HEK293 (cell line): ENCODE data around the gene BST1.
A peak's percentile ranks its signal among the peaks of the same experiment; 100 is the strongest.

Source experiments
- FEZF1 ChIP-seq: fragments of 450-650 bp; formaldehyde crosslinking; IDR thresholded peaks from 2 replicates; pipeline ENCODE4 v1.5.1; 2016; ENCODE audit warnings: missing biosample characterization, missing genetic modification characterization
- KLF8 ChIP-seq: fragments of 450-650 bp; formaldehyde crosslinking; IDR thresholded peaks from 2 replicates; pipeline ENCODE4 v1.5.1; 2016; ENCODE audit warnings: missing biosample characterization, missing genetic modification characterization
- SP7 ChIP-seq: fragments of 450-650 bp; formaldehyde crosslinking; IDR thresholded peaks from 2 replicates; pipeline ENCODE4 v1.5.1; 2016; ENCODE audit warnings: missing biosample characterization, missing genetic modification characterization
- YY2 ChIP-seq: fragments of 450-650 bp; formaldehyde crosslinking; IDR thresholded peaks from 2 replicates; pipeline ENCODE4 v1.5.1; 2016; ENCODE audit warnings: missing biosample characterization, missing genetic modification characterization
- ZBTB20 ChIP-seq: fragments of 450-650 bp; formaldehyde crosslinking; IDR thresholded peaks from 2 replicates; pipeline ENCODE4 v1.5.1; 2016; ENCODE audit warnings: missing biosample characterization, missing genetic modification characterization
- ZBTB48 ChIP-seq: fragments of 450-650 bp; formaldehyde crosslinking; IDR thresholded peaks from 2 replicates; pipeline ENCODE4 v1.5.1; 2016; ENCODE audit warnings: missing biosample characterization, missing genetic modification characterization
- ZEB2 ChIP-seq: fragments of 450-650 bp; formaldehyde crosslinking; IDR thresholded peaks from 2 replicates; pipeline ENCODE4 v1.5.1; 2016; ENCODE audit warnings: missing biosample characterization, missing genetic modification characterization
- ZNF121 ChIP-seq: fragments of 450-650 bp; formaldehyde crosslinking; IDR thresholded peaks from 2 replicates; pipeline ENCODE4 v1.5.1; 2016; ENCODE audit warnings: missing biosample characterization, missing genetic modification characterization
- ZNF221 ChIP-seq: fragments of 450-650 bp; formaldehyde crosslinking; IDR thresholded peaks from 2 replicates; pipeline ENCODE4 v1.5.1; 2017; ENCODE audit warnings: missing biosample characterization, missing genetic modification characterization, borderline replicate concordance
- ZNF335 ChIP-seq: fragments of 450-650 bp; formaldehyde crosslinking; conservative IDR thresholded peaks from 2 replicates; pipeline ENCODE4 v1.5.1; 2016; ENCODE audit warnings: missing biosample characterization, missing genetic modification characterization
- ZNF341 ChIP-seq: fragments of 450-650 bp; formaldehyde crosslinking; IDR thresholded peaks from 2 replicates; pipeline ENCODE4; 2016; ENCODE audit warnings: low read depth, missing biosample characterization, missing genetic modification characterization
- ZNF354C ChIP-seq: fragments of 450-650 bp; formaldehyde crosslinking; IDR thresholded peaks from 2 replicates; pipeline ENCODE4 v1.5.1; 2016; ENCODE audit warnings: missing biosample characterization, missing genetic modification characterization, low read depth, borderline replicate concordance
- ZNF37A ChIP-seq: fragments of 450-650 bp; IDR thresholded peaks from 2 replicates; pipeline ENCODE4 v1.5.1; 2018; ENCODE audit warnings: missing biosample characterization, missing genetic modification characterization
- ZNF391 ChIP-seq: fragments of 450-650 bp; formaldehyde crosslinking; IDR thresholded peaks from 2 replicates; pipeline ENCODE4 v1.5.1; 2016; ENCODE audit warnings: low read depth, missing biosample characterization, missing genetic modification characterization, borderline replicate concordance
- ZNF423 ChIP-seq: fragments of 450-650 bp; formaldehyde crosslinking; IDR thresholded peaks from 2 replicates; pipeline ENCODE4 v1.5.1; 2016; ENCODE audit warnings: missing biosample characterization, missing genetic modification characterization
- ZNF426 ChIP-seq: fragments of 450-650 bp; formaldehyde crosslinking; IDR thresholded peaks from 2 replicates; pipeline ENCODE4 v1.5.1; 2017; ENCODE audit warnings: missing biosample characterization, missing genetic modification characterization, mild to moderate bottlenecking, inconsistent platforms, moderate library complexity
- ZNF501 ChIP-seq: fragments of 450-650 bp; formaldehyde crosslinking; IDR thresholded peaks from 2 replicates; pipeline ENCODE4 v1.5.1; 2016; ENCODE audit warnings: missing biosample characterization, missing genetic modification characterization
- ZNF530 ChIP-seq: fragments of 450-650 bp; formaldehyde crosslinking; IDR thresholded peaks from 2 replicates; pipeline ENCODE4 v1.5.1; 2016; ENCODE audit warnings: low read depth, missing biosample characterization, missing genetic modification characterization
- ZNF555 ChIP-seq: fragments of 450-650 bp; formaldehyde crosslinking; conservative IDR thresholded peaks from 2 replicates; pipeline ENCODE4 v1.5.1; 2017; ENCODE audit warnings: missing biosample characterization, mild to moderate bottlenecking, missing genetic modification characterization, inconsistent platforms
- ZNF560 ChIP-seq: fragments of 450-650 bp; formaldehyde crosslinking; IDR thresholded peaks from 2 replicates; pipeline ENCODE4 v1.5.1; 2017; ENCODE audit warnings: missing biosample characterization, missing genetic modification characterization, borderline replicate concordance
- ZNF571 ChIP-seq: fragments of 450-650 bp; formaldehyde crosslinking; IDR thresholded peaks from 2 replicates; pipeline ENCODE4 v1.5.0; 2017; ENCODE audit warnings: missing biosample characterization, missing genetic modification characterization
- ZNF596 ChIP-seq: fragments of 450-650 bp; IDR thresholded peaks from 2 replicates; pipeline ENCODE4 v1.5.0; 2018; ENCODE audit warnings: missing biosample characterization, mild to moderate bottlenecking, missing genetic modification characterization, moderate library complexity
- ZNF670 ChIP-seq: fragments of 450-650 bp; formaldehyde crosslinking; IDR thresholded peaks from 2 replicates; pipeline ENCODE4 v1.5.1; 2016; ENCODE audit warnings: missing biosample characterization, missing genetic modification characterization, low read depth
- ZNF701 ChIP-seq: fragments of 450-650 bp; formaldehyde crosslinking; IDR thresholded peaks from 2 replicates; pipeline ENCODE4 v1.5.1; 2016; ENCODE audit warnings: missing biosample characterization, missing genetic modification characterization
- ZNF830 ChIP-seq: fragments of 450-650 bp; IDR thresholded peaks from 2 replicates; pipeline ENCODE4 v1.5.0; 2018; ENCODE audit warnings: missing biosample characterization, missing genetic modification characterization, low read depth, mild to moderate bottlenecking, moderate library complexity
- ZNF837 ChIP-seq: fragments of 450-650 bp; formaldehyde crosslinking; IDR thresholded peaks from 2 replicates; pipeline ENCODE4 v1.5.1; 2016; ENCODE audit warnings: missing biosample characterization, missing genetic modification characterization
- TF ChIP-seq, protein P1 (sequence below): fragments of 450-650 bp; formaldehyde crosslinking; IDR thresholded peaks from 2 replicates; pipeline ENCODE4 v1.5.1; 2017; ENCODE audit warnings: missing biosample characterization, mild to moderate bottlenecking, missing genetic modification characterization, moderate library complexity
- TF ChIP-seq, protein P2 (sequence below): fragments of 450-650 bp; formaldehyde crosslinking; IDR thresholded peaks from 2 replicates; pipeline ENCODE4 v1.5.1; 2016; ENCODE audit warnings: missing biosample characterization, missing genetic modification characterization
- TF ChIP-seq, protein P3 (sequence below): fragments of 450-650 bp; formaldehyde crosslinking; IDR thresholded peaks from 2 replicates; pipeline ENCODE4 v1.5.1; 2016; ENCODE audit warnings: missing biosample characterization, missing genetic modification characterization
- TF ChIP-seq, protein P4 (sequence below): fragments of 450-650 bp; formaldehyde crosslinking; IDR thresholded peaks from 2 replicates; pipeline ENCODE4 v1.5.1; 2016; ENCODE audit warnings: missing biosample characterization, missing genetic modification characterization
- TF ChIP-seq, protein P5 (sequence below): fragments of 450-650 bp; formaldehyde crosslinking; IDR thresholded peaks from 2 replicates; pipeline ENCODE4 v1.5.1; 2016; ENCODE audit warnings: missing biosample characterization, missing genetic modification characterization

The BST1 gene

DNA sequence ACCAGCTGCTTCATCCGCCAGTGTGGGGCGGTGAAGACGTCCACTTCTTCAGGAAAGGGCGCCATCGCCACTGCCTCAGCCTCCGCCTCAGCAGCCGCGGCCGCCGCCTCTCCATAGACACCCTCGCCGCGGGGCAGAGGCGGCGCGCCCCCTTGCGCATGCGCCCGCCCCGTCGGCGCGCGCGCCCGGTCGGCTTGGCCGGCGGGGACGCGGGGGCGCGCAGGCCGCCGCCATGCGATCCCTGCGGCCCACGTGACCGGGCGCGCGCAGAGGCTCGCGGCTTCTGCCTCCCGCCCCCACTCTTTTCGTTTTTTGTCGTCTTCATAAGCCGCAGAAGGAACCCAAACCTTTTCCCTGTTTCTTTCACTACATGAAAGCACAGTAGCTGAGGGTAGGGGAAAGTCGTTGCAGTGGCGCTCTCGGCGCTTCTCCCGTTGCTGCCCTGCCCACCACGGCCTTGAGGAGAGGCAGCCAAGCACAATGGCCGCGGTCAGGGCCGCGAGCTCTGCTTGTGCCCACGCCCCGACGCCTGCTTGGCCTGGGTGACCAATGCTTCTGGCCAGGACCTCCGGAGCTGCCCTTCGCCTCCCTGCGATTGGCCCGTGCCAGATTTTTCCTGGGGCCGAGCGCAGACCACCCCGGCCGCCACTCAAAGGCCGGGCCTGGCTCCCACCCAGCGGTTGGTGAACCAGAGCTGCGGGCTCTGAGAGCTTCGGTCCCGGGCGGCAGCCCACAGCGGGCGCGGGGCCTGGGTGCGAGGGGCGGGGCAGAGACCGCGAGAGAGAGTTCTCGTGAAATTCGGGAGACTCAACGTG, 47.4 kb upstream of the BST1 start, which contains the start of gene FBXL5 (continued):
- TF ChIP-seq, protein P1, sequence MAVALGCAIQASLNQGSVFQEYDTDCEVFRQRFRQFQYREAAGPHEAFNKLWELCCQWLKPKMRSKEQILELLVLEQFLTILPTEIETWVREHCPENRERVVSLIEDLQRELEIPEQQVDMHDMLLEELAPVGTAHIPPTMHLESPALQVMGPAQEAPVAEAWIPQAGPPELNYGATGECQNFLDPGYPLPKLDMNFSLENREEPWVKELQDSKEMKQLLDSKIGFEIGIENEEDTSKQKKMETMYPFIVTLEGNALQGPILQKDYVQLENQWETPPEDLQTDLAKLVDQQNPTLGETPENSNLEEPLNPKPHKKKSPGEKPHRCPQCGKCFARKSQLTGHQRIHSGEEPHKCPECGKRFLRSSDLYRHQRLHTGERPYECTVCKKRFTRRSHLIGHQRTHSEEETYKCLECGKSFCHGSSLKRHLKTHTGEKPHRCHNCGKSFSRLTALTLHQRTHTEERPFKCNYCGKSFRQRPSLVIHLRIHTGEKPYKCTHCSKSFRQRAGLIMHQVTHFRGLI (tag by site-specific recombination): peak; percentile 52; the same call in 1 of the 2 replicates
- TF ChIP-seq ZNF121: no peak
- no peak for TF ChIP-seq ZNF837 (tag by site-specific recombination)
- no peak for TF ChIP-seq ZBTB20 (tag by site-specific recombination)
- TF ChIP-seq ZNF335: peak; percentile 49
- TF ChIP-seq, protein P2, sequence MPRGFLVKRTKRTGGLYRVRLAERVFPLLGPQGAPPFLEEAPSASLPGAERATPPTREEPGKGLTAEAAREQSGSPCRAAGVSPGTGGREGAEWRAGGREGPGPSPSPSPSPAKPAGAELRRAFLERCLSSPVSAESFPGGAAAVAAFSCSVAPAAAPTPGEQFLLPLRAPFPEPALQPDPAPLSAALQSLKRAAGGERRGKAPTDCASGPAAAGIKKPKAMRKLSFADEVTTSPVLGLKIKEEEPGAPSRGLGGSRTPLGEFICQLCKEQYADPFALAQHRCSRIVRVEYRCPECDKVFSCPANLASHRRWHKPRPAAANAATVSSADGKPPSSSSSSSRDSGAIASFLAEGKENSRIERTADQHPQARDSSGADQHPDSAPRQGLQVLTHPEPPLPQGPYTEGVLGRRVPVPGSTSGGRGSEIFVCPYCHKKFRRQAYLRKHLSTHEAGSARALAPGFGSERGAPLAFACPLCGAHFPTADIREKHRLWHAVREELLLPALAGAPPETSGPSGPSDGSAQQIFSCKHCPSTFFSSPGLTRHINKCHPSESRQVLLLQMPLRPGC (tag by site-specific recombination): no peak
- TF ChIP-seq ZNF571 (tag by site-specific recombination): no peak
- no peak for TF ChIP-seq ZNF221 (tag by site-specific recombination)
- TF ChIP-seq SP7: peak; percentile 45; the same call in 1 of the 2 replicates
- peak; percentile 65; the same call in 1 of the 2 replicates for TF ChIP-seq KLF8 (tag by site-specific recombination)
- no peak for TF ChIP-seq ZNF701
- no peak for TF ChIP-seq ZNF426 (tag by site-specific recombination)
- TF ChIP-seq, protein P3, sequence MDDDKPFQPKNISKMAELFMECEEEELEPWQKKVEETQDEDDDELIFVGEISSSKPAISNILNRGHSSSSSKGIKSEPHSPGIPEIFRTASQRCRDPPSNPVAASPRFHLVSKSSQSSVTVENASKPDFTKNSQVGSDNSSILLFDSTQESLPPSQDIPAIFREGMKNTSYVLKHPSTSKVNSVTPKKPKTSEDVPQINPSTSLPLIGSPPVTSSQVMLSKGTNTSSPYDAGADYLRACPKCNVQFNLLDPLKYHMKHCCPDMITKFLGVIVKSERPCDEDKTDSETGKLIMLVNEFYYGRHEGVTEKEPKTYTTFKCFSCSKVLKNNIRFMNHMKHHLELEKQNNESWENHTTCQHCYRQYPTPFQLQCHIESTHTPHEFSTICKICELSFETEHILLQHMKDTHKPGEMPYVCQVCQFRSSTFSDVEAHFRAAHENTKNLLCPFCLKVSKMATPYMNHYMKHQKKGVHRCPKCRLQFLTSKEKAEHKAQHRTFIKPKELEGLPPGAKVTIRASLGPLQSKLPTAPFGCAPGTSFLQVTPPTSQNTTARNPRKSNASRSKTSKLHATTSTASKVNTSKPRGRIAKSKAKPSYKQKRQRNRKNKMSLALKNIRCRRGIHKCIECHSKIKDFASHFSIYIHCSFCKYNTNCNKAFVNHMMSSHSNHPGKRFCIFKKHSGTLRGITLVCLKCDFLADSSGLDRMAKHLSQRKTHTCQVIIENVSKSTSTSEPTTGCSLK (tag by site-specific recombination): no peak
- TF ChIP-seq ZNF391 (tag by site-specific recombination): no peak
- no peak for TF ChIP-seq FEZF1 (tag by site-specific recombination)
- TF ChIP-seq ZNF341: no peak
- no peak for TF ChIP-seq ZNF555 (tag by site-specific recombination)
- no peak for TF ChIP-seq ZNF670 (tag by site-specific recombination)
- no peak for TF ChIP-seq ZEB2
- no peak for TF ChIP-seq ZNF501 (tag by site-specific recombination)
- no peak for TF ChIP-seq ZBTB48 (tag by site-specific recombination)
- no peak for TF ChIP-seq ZNF423 (tag by site-specific recombination)
- TF ChIP-seq YY2 (tag by site-specific recombination): no peak
- TF ChIP-seq, protein P4, sequence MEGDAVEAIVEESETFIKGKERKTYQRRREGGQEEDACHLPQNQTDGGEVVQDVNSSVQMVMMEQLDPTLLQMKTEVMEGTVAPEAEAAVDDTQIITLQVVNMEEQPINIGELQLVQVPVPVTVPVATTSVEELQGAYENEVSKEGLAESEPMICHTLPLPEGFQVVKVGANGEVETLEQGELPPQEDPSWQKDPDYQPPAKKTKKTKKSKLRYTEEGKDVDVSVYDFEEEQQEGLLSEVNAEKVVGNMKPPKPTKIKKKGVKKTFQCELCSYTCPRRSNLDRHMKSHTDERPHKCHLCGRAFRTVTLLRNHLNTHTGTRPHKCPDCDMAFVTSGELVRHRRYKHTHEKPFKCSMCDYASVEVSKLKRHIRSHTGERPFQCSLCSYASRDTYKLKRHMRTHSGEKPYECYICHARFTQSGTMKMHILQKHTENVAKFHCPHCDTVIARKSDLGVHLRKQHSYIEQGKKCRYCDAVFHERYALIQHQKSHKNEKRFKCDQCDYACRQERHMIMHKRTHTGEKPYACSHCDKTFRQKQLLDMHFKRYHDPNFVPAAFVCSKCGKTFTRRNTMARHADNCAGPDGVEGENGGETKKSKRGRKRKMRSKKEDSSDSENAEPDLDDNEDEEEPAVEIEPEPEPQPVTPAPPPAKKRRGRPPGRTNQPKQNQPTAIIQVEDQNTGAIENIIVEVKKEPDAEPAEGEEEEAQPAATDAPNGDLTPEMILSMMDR (tag by site-specific recombination): no peak
- no peak for TF ChIP-seq ZNF354C (tag by site-specific recombination)
- no peak for TF ChIP-seq ZNF830 (tag by site-specific recombination)
- TF ChIP-seq ZNF560: no peak
- TF ChIP-seq, protein P5, sequence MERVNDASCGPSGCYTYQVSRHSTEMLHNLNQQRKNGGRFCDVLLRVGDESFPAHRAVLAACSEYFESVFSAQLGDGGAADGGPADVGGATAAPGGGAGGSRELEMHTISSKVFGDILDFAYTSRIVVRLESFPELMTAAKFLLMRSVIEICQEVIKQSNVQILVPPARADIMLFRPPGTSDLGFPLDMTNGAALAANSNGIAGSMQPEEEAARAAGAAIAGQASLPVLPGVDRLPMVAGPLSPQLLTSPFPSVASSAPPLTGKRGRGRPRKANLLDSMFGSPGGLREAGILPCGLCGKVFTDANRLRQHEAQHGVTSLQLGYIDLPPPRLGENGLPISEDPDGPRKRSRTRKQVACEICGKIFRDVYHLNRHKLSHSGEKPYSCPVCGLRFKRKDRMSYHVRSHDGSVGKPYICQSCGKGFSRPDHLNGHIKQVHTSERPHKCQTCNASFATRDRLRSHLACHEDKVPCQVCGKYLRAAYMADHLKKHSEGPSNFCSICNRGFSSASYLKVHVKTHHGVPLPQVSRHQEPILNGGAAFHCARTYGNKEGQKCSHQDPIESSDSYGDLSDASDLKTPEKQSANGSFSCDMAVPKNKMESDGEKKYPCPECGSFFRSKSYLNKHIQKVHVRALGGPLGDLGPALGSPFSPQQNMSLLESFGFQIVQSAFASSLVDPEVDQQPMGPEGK (tag by site-specific recombination): no peak
- TF ChIP-seq ZNF596 (tag by site-specific recombination): no peak
- no peak for TF ChIP-seq ZNF530 (tag by site-specific recombination)
- TF ChIP-seq ZNF37A: no peak
